Fibroblast of lung (primary cell): ENCODE data around the gene SREBF1.

Source experiments
- EZH2 ChIP-seq: IDR thresholded peaks from 2 replicates; pipeline ENCODE4 v1.5.1; 2012; ENCODE audit warnings: low read length, control low read depth, mild to moderate bottlenecking; ENCODE audit errors: missing control alignments
- TF ChIP-seq, protein P1 (sequence below), 2 donors: IDR thresholded peaks in 1 of 2; conservative IDR thresholded peaks in 1 of 2; 1 replicate in 1 of 2; 2 replicates in 1 of 2; pipeline ENCODE4 v1.5.1; 2011 to 2012; ENCODE audit warnings: low read length in 2 of 2, control low read depth in 1 of 2, inconsistent platforms in 1 of 2, low read depth in 1 of 2, mild to moderate bottlenecking in 1 of 2

GRCh38 chr17:17783825-17784656 lies 52.7 kb downstream of the SREBF1 start:
- TF ChIP-seq, protein P1, sequence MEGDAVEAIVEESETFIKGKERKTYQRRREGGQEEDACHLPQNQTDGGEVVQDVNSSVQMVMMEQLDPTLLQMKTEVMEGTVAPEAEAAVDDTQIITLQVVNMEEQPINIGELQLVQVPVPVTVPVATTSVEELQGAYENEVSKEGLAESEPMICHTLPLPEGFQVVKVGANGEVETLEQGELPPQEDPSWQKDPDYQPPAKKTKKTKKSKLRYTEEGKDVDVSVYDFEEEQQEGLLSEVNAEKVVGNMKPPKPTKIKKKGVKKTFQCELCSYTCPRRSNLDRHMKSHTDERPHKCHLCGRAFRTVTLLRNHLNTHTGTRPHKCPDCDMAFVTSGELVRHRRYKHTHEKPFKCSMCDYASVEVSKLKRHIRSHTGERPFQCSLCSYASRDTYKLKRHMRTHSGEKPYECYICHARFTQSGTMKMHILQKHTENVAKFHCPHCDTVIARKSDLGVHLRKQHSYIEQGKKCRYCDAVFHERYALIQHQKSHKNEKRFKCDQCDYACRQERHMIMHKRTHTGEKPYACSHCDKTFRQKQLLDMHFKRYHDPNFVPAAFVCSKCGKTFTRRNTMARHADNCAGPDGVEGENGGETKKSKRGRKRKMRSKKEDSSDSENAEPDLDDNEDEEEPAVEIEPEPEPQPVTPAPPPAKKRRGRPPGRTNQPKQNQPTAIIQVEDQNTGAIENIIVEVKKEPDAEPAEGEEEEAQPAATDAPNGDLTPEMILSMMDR (conservative IDR thresholded peaks at IDR 0.05 in 1 of 2, IDR thresholded peaks at IDR 0.05 in 1 of 2; ENCODE audit: low read depth in 1 of 2, low read length in 2 of 2) = no peak
- no peak for TF ChIP-seq EZH2
